Measurements from ENCODE around the gene DDX1.
"Not testable (repeated sequence)": the region's sequence is repeated elsewhere in the genome, so short reads cannot be mapped to it uniquely, and the experiment has no call there.

Gene DDX1

GRCh38 chr2:15595936-15596335 lies 4.3 kb downstream of the DDX1 start:
- no peak for DNase-seq

- DNase-seq: no peak
Measured at GRCh38 chr2:15596350-15596749, 4.7 kb downstream of the DDX1 start.

- DNase-seq: no peak
Measured at GRCh38 chr2:15596968-15597367, 5.3 kb downstream of the DDX1 start.

- no peak for DNase-seq
Measured at GRCh38 chr2:15599994-15600393, 8.3 kb downstream of the DDX1 start.

- DNase-seq: no peak
Measured at GRCh38 chr2:15601681-15602080, 10.0 kb downstream of the DDX1 start.

- no peak for DNase-seq
Measured at GRCh38 chr2:15602393-15602792, 10.7 kb downstream of the DDX1 start.

- no peak for DNase-seq
Measured at GRCh38 chr2:15603044-15603765, 11.5 kb downstream of the DDX1 start.

- no peak for DNase-seq
Measured at GRCh38 chr2:15603948-15604347, 12.3 kb downstream of the DDX1 start.

- no peak for DNase-seq
Measured at GRCh38 chr2:15605721-15606120, 14.1 kb downstream of the DDX1 start.

- no peak for DNase-seq
Measured at GRCh38 chr2:15606481-15607441, 15.1 kb downstream of the DDX1 start.

- DNase-seq: no peak
Measured at GRCh38 chr2:15607709-15608391, 16.2 kb downstream of the DDX1 start.

- DNase-seq: no peak
Measured at GRCh38 chr2:15608392-15608761, 16.7 kb downstream of the DDX1 start.

GRCh38 chr2:15609341-15610042 lies 17.8 kb downstream of the DDX1 start:
- no peak for DNase-seq

- no peak for DNase-seq
Measured at GRCh38 chr2:15610430-15610952, 18.8 kb downstream of the DDX1 start.

- DNase-seq: not testable (repeated sequence)
Measured at GRCh38 chr2:15612101-15612500, 20.4 kb downstream of the DDX1 start.

GRCh38 chr2:15613736-15614429 lies 22.2 kb downstream of the DDX1 start:
- no peak for DNase-seq

GRCh38 chr2:15614545-15615300 lies 23.1 kb downstream of the DDX1 start:
- DNase-seq: no peak

- DNase-seq: no peak
Measured at GRCh38 chr2:15615301-15615920, 23.7 kb downstream of the DDX1 start.

- no peak for DNase-seq
Measured at GRCh38 chr2:15616429-15616828, 24.8 kb downstream of the DDX1 start.
